GM19035 (cell line): ENCODE results near the gene TDP1.

Experiments used
- ATAC-seq: cut with Tn5 transposase; IDR thresholded peaks from one replicate; pipeline ENCODE4 v1.9.1; 2021; ENCODE audit not compliant: unreplicated experiment

TDP1 gene

DNA sequence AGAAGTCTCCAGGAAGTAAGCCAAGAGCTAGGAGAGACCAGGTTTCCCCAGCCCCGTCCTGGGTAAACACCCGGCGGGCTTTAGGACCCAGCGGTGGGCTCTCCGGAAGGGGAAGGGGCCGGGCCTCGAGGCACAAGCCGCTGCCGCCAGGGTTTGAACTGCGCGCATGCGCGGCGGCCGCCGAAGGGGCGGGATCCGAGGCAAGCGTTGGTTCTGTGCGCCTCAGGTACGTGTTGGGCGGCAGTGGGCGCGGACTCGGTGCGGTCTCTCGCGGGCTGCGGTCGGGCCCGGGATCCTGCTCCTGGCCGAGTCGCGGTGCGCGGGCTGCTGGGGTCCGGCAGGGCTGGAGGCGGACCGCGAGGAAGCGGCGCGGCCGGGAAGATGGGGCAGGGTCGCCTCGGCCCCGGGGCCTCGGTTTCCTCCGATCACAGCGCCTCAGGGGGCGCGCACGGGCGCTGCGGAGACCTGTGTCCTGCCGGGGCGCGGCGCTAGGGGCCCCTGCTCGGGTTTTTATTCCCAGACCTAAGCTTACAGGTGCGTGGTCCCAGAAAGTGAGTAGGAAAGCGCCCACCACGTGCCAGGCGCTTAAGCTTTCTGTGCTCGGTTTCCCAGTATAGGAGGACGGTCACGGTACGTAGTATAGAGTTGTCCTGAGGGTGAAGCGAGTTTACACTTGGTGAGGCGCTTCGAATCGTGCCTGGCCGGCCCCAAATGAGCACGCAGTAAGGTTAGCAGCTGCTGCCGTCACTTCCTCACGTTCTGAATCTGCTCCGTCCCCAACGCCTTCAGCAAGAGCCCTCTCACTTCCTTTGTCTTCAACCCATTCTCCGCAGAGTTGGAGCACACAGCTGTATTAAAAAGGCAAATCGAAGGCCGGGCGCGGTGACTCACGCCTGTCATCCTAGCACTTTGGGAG, at the start of gene TDP1:
Gene TDP1, plus strand, starts transcription at position 183 of the 916 bp plus-strand sequence. CDS start 7,188 bp downstream, outside the sequence.
- ATAC-seq: peak; percentile 62

DNA sequence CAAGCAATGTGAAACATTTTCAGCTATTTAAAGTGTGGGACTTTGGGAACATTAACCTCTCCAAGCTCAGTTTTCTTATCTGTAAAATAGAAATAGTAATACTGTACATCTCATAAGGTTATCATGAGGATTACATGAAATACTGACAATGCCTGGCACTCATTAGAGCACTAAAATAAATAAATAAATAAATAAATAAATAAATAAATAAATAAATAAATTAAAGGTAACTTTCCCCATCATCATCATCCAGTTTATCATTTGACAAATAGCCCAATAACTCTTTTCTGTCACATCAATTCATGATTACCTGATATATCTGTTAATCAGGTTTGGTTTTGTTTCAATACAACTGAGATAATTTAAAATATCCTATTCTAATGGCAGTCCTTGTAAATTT, 49.7 kb upstream of the TDP1 start:
- no peak for ATAC-seq

DNA sequence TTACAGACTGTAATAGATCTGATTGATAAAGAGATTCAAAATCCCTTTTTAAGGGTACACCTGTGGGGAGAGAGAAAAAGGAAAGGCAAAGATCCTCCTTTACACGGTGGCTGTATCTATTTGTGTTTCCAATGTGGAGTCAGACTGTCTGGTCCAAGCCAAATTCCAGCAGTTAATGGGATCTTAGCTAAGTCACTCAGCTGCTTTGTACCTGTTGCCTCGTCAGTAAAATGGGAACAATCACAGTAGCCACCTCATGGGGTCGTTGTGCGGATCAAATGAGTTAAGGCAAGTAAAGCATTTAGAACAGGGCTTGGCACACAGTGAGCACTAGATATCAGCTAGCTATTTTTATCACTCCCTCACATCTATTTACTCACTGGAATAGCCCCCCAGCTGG, 48.1 kb upstream of the TDP1 start:
- ATAC-seq: no peak

DNA sequence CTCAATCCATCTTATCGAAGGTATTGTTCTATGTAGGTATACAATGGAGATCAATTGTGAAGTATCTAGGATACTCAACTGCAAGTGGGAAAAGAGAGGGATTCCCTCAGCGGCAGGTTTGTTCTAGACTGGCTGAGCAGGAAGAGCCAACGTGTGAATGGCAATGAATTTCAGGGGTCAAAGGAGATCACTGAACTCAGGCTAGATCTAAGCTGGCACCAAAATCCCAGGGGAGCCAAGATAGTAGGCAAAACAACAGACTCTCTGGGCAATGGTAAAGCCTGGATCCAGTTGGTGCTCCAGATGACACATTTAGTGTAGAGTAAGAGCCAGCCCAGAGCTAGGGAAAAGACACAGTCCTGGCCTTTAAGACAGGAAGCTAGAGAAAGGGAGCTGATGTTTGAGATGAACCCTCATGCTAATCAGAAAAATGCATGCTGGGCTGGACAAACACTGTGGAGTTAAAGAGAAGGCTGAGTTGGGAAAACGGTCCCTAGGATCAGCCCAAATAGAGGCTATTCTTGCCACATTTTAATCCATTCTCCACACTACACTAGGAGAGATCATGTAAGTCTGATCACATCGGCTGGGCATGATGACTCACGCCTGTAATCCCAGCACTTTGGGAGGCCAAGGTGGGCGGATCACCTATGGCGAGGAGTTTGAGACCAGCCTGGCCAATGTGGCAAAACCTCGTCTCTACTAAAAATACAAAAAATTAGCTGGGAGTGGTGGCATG, 46.8 kb upstream of the TDP1 start:
- ATAC-seq: no peak

DNA sequence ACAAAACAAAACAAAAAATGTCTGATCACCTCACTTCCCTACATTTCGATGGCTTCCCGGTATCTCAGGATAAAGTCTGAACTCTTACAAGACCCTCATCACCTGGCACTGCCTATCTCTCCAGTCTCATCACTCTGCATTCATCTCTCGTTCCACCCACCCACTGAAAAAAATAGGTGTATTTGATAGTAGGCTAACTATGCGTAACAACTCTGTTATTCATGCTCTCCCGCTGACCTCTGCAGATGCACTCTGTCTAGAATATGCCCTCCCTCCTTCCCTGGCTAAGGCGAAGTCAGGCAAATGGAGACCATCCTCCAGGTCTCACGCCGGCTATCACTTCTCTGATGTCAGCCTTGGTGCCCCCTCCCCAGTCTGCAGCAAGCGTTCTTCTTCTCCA, 46.1 kb upstream of the TDP1 start:
- no peak for ATAC-seq

DNA sequence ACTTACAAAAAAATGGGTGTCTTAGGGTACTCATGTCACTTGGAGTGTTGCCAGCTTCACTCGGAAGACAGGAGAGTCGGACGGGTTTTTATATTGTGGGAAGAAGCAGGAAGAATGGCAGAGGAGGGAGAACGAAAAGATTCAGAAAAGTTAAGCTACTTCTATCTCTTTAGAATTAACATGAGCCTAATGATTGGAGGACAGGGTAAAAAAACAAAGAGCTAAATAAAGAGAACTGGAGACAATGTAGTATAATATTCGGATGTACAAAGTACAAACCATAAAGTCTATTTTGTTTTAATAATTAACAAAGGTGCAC, 45.1 kb upstream of the TDP1 start:
- ATAC-seq: no peak

DNA sequence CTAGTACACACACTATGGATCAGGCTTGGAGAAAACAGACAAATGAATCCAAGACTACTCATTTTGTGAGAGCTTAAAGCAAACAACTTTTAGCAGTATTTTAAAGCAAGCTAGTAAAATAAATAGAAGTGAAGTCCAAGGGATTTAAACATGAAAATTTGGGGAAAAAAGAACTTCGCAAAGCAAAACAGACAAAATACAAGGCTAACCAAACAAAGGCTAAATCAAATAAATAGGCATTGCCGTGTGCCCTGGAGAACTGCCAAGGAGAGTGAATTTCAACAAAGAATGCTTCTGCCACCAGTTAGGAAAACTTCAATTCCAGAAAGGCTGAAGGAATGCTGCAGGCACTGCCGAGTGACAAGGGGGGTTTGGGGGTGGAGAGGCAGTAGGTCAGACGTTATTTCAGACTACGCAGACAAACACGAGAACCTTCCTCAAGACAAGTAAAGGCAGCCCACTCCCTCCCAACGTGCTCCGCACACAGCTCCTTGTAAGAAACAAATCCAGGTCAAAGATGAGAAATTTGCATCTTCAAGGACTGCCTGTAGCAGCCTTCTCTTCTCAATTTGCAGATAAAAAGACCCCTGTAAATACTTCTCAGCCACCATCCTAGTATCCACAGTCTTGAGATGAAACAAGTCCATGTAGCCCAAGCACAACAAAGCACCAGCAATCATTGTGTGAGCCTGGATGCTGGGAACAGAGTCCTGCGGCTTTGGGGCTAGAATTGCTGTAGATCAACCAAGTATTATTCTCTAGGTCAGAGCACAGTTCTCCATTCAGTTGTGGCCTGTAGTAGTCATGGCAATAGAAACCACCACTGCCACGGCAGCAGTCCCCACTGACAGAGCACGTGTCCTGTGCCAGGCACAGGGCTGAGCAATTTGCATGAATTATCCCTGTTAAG, 44.5 kb upstream of the TDP1 start:
- ATAC-seq: no peak

DNA sequence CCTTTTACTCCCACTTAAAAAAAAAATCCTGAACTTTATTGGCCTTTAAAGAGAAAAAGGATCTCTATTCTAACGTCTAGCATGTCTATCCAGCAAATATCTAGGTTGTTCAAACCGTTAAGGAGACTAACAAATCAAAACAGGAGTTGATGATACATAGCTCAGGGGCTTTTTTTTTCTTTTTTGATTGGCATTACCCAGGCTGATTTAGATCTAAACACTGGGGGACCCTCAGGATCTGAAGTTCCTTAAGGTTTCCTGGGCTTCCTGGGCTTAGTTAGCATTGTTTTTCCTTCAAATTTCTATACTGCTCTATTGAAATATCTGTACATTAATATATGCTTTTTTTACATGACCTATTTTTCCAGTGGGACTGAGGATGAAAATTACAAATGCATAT, 43.5 kb upstream of the TDP1 start:
- ATAC-seq: no peak

DNA sequence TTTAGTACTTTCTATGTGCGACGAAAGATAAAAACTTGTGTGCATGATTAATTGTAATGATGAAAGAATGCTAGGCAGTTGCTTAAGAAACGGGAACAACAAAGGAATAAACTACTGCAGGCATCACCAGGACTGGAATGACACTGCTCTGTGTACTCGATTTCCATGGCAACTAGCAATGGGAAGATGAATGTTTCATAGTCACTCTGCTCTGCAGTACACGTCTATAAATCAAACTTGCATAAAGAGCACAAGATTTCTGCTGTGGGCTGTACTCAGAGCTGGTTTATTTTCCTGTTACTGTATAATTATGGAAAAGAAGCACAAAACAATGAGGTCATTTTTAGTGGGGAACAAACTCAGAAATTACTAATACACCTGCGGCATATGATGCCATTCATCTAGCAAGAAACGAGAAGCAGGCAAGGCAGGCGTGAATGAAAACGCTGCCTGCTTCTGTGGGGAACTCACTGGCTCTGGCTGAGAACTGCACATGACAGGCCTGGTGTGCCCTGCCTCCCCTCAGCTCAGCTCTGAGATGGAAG, 43.0 kb upstream of the TDP1 start:
- no peak for ATAC-seq

DNA sequence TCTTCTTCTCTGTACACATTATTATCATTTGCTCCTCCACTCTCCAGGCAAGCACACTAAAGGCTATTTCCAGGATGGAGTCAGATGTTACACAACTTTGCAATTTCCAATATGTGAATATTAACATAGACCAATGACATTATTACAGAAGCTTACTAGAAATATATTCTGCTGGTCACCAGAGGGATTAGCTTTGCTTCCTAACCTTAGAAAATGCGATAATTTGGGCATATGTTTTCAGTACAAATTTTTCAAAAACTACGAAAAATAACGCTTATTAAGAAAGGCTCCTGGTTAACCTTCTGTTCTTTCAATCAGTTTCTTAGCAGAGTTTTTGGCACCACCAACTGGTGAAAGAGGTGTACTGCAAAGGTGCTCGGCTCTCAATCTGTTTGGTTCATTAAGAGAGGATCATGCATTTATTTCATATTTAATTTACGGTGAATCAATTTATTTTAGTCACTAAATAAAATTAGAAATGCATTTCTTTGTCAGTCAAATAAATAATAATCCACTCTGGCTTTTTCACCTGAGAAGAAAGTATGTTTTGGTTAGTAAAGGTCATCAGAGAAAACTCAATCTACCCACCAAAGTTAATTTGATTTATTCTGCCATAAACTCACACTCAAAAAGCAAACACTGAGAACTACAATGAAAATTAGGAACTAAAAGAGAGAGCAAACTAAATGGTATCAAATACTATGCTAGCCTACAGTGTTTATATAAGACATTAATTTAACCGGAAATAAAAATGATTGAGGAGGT, 40.4 kb upstream of the TDP1 start:
- ATAC-seq: peak; percentile 64

DNA sequence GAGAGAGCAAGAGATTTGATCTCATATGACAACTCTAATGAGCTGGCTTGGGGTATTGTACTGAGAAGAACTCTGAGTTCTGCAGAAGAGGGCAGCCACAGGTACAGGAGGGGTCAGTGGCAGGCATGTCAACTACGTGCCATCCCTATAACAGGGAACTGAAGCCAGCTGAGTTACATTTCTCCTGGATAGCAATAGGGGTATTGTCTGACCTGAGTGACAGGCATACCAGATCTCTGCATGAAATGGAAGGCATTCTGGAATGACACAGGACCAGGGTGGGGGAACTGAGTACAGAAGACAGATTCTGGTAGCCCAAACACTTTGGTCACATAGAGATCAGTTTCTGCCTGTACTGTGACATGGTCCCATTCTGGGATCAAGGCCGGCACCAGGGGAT, 37.0 kb upstream of the TDP1 start:
- no peak for ATAC-seq

DNA sequence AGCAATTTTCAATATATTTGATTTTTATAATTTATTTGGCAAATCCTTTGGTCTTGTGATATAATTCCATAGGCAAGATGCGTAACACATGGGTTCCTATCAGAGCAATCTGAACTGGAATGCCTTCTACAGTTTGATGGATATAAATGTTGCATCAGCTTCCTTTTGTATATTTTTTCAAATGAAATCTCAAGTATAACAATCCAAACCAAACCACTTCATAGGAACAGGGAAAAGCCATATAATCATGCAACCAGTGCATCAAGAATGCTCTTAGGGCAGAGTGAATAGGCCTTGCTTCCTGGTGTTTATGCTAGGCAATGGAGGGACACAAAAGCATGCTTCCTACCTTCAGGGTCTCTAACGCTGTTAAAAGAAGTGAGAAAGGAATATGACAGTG, 35.7 kb upstream of the TDP1 start:
- ATAC-seq: no peak

DNA sequence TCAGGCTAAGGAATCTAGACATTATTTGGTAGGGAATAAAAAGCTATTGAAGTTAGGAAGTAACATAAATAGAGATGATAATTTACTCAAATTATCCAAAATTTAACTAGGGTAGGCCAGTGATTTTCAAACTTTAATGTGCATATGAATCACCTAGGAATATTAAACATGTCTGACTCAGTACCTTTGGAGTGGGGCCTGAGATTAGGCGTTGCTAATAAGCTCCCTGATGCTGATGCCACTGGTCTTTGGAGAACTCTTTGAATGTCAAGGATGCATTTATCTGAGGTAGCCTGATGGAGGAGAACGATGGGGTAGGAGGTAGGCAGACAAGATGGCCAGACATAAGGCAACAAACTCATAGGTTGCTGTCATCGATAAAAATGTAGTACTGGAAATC, 34.4 kb upstream of the TDP1 start:
- ATAC-seq: no peak

DNA sequence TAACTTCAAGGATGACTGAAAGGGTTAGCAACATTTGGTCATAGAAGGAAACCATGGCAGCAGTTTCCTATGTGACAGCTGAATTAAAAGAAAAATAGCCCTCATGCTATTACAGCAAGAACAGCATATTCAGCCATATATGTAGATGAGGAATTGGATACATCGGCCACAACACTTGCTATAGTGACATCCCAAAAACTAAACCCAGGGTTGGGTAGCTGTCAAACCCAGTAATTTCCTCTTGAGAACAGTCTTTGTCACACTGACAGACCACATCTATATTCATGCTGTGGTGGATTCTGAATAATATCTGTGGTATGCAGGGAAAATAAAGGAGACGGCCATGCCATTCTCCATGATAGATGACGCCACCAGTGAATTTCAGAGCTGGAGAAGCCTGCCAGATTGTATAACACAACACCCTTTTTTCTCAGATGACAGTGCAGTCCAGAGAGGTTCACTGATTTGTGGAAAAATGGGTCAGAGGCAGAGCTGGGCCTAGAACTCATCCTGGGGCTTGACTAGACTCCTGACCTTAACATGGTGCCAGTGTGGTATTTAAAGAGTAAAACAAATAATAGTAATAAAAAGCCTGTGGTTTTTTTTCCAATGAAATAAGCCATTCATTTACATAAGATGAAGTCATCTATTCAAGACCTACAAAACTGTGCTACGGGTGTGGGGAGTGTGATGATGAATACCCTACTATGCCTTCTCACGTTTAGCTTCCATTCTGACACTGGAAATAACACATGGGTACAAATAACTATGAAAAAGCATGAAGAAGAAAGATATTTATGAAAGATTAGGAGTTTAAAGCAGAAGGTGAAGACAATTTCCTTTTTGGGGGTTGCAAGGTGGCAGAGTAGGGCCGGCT, 33.5 kb upstream of the TDP1 start:
- ATAC-seq: no peak

DNA sequence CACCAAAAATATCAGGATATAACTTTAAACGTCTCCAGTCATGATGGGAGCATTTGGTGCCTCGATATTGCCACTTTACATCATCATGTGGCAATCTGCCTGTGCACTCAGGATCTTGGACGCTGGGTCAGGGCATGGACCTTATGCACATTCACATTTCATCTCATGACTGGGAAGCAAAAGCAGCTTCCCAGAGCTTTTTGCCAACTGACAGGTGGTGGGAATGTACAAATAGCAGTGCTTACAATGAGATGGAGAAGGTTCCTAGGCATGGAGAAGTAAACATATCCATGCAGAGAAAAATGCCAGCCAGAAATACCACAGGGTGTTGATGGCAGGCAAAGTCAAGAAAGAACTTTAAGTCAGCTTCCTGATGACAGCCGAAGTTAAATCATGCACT, 31.5 kb upstream of the TDP1 start:
- no peak for ATAC-seq

DNA sequence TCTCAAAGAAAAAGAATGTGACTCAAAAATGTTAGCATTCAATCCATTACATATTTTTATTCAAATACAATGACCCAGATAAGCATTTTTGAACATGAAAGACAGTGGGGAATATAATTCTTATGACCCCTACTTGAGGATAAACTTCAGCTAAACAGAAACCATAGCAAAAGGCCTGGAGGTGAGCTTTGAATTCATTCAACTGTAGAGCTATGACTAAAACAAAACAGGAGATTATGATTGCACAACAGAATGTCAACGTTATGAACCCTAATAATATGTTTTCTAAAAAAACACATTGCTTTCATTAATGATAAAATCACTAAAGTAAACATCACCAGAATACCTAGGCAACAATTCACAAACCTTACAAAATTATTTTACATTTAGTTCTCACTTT, 29.0 kb upstream of the TDP1 start:
- no peak for ATAC-seq

DNA sequence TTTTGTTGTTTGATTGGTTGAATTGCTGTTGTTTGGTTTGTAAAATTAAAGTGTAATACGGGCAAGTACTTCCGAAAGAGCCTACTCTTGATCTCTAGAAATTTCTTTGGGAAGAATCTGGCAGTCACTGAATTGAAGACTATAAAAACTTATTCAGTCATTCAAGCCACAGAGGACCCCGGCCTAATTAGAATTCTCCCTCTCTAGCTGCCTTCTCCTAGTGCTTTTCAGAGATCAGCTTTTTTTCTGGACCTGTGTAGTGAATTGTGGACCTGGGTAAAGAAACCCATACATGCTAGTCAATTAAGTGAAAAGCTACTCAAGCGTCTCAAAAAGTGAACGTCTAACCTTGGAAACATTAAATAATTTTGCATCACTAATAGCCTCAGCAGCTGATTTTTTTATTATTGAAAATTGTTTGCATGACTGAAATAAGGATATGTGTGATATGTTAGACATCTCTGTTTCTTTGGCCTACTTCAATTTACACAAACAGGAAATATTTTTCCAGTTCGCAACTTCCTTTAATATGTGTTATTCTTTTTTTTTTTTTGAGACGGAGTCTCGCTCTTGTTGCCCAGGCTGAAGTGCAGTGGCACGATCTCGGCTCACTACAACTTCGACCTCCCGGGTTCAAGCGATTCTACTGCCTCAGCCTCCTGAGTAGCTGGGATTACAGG, 28.4 kb upstream of the TDP1 start:
- ATAC-seq: no peak

DNA sequence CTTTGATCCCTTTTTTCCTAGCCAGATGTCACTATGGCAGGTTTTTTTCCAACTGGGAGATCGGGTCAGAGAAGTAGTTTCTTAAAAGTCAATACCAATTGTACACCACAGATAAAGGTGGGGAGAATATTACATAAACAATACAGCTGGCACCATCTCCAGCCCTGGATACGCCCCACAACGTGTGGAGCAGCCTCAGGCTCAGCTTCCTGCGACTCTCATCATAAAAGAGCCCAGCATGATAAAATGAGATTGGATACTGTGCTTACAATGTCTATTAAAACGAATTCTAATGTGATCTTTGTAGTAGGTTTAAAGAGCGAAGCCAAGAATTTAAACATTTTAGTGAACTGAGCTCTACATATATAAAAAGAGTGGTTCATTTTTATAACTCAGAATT, 22.7 kb upstream of the TDP1 start:
- no peak for ATAC-seq

DNA sequence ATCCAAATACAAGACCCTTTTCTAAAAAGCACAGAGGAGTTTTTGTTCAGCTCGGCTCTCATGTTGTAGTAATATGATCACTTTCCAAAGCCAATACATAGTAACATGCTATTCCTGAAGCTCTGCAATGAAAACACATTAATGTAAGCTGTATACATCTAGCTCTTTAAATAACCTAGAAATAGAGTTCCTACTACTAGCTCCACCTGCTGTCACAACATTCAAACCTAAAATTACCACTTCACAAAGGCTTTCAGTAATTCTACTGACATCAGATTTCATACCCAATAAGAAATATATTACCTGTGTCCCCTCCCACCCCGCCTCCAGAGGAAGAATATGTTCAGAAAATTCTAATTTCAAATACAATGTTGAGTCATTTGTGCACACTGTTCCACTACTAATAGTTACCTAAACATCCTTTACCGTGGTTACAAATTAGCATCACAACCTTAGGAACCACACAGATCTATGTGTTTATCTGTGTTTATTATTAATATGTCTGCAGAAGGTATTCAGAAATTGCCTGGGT, 19.0 kb upstream of the TDP1 start:
- no peak for ATAC-seq
